ENCODE measurements around the gene CPNE5.

GRCh38 chr6:36815962-36816735, 23.1 kb downstream of the CPNE5 start:
- TF ChIP-seq POLR2AphosphoS5 (IDR thresholded peaks at IDR 0.05; ENCODE audit: low read depth, low read length) (no peak), TAF1 (IDR thresholded peaks at IDR 0.05; ENCODE audit: borderline replicate concordance, insufficient read depth, low read length) (no peak), REST (IDR thresholded peaks at IDR 0.05; ENCODE audit: insufficient read depth in 1 of 2, low read depth in 2 of 2, low read length in 2 of 2) (no peak), SIN3A (IDR thresholded peaks at IDR 0.05; ENCODE audit: borderline replicate concordance, insufficient read depth, low read length) (no peak)

Measured in PFSK-1 (cell line).